GM12892 (cell line): Measurements from ENCODE around the gene OR51B5.

Experiments used
- POLR2A ChIP-seq: IDR thresholded peaks from 2 replicates; pipeline ENCODE4 v1.6.1; 2011; ENCODE audit warnings: low read depth, low read length, control low read depth
- POLR2AphosphoS5 ChIP-seq: IDR thresholded peaks from 2 replicates; pipeline ENCODE4 v1.6.1; 2011; ENCODE audit warnings: low read depth, low read length, control low read depth

DNA sequence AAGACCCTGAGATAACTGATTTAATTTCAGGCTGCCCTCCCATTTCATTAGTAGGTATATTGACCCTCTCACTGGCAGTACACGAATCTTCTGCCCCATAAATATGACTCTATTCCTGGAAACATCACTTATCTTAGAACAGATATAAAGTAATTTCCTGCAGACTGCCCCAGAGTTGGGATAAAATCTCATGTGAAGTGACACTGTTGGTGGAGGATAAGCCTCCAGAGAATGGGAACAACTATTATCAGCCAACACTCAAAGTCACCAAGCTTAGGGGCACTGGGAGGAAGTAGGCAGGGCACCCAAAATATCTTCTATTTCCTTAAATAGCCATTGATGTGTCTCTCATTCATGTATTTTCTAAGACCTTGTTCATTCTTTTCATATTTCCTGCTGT, 8.2 kb downstream of the OR51B5 start:
- TF ChIP-seq POLR2A (no peak), POLR2AphosphoS5 (no peak)
